ENCODE results near the gene RREB1.

DNA sequence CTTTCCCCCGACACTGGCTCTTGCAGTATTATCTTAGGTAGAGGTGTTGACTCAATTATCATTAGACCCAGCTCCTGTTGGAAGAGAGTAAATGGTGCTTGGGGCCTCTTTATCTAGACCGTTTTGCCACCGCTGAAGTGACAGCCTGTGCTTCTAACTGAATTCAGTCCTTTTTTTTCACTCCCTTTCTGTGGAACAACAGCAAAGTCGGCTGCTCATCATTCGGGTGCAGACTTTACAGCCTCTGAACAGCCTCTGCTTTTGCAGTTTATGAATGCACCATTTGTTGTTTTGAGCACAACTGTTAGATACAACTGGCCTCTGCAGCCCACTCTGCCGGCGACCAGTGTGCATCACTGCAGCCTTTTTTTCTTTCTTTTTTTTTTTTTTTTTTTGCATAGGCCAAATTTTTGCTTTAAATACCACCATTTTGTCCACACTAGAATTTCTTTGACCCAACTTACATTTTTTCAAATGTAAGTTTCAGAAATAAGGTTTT is 35.8 kb downstream of the RREB1 start:
- TF ChIP-seq, protein P1, sequence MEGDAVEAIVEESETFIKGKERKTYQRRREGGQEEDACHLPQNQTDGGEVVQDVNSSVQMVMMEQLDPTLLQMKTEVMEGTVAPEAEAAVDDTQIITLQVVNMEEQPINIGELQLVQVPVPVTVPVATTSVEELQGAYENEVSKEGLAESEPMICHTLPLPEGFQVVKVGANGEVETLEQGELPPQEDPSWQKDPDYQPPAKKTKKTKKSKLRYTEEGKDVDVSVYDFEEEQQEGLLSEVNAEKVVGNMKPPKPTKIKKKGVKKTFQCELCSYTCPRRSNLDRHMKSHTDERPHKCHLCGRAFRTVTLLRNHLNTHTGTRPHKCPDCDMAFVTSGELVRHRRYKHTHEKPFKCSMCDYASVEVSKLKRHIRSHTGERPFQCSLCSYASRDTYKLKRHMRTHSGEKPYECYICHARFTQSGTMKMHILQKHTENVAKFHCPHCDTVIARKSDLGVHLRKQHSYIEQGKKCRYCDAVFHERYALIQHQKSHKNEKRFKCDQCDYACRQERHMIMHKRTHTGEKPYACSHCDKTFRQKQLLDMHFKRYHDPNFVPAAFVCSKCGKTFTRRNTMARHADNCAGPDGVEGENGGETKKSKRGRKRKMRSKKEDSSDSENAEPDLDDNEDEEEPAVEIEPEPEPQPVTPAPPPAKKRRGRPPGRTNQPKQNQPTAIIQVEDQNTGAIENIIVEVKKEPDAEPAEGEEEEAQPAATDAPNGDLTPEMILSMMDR (IDR thresholded peaks at IDR 0.05; ENCODE audit: insufficient read depth, low read depth, low read length), result peak; percentile 18
- TF ChIP-seq EZH2 (IDR thresholded peaks at IDR 0.05; ENCODE audit: insufficient read depth, low read length), result no peak
